ENCODE data around the gene RCCD1. TPM values are rescaled to one million over a fixed set of nuclear protein-coding genes. Genes with fewer than 3 reads are reported as not detected.

Gene RCCD1
- total and polyA plus RNA-seq, 2 of the 8 experiments (the other 6 are each of a cell fraction or from before 2014, with no cell fraction given): 9.9 to 18.8 TPM

DNA sequence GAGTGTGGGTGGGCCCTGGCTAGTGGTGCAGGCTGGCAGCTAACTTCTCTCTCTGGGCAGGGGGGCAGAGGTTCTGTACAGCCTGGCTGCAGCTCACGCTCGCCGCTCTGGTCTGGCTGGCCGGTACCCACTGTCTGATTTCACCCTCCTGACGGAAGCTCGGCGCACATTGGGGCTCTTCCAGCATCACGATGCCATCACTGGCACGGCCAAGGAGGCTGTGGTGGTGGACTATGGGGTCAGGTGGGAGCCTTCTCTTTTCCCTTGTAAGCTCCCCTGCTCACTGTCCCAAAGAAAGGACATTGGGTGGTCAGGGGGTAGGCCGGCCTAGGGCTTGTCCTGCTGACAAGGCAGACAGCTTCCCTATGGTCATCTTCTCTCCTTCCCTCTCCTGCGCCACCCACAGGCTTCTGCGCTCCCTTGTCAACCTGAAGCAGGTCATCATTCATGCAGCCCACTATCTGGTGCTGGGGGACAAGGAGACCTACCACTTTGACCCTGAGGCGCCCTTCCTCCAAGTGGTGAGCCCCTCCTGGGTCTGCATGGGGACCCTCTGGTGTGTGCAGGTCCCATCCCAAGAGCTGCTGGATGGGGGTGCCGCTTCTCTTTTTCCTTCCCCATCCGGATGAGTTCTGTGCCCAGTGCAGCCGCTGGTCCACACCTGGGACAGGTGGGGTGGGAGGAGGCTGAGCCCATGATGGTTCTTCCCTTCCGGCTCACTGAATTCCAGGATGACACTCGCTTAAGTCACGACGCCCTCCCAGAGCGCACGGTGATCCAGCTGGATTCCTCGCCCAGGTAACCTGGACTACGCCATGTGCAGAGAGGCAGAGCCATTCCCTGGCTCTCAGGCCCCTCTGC, 44.0 kb upstream of the RCCD1 start (continued):
- TF ChIP-seq, protein P1, sequence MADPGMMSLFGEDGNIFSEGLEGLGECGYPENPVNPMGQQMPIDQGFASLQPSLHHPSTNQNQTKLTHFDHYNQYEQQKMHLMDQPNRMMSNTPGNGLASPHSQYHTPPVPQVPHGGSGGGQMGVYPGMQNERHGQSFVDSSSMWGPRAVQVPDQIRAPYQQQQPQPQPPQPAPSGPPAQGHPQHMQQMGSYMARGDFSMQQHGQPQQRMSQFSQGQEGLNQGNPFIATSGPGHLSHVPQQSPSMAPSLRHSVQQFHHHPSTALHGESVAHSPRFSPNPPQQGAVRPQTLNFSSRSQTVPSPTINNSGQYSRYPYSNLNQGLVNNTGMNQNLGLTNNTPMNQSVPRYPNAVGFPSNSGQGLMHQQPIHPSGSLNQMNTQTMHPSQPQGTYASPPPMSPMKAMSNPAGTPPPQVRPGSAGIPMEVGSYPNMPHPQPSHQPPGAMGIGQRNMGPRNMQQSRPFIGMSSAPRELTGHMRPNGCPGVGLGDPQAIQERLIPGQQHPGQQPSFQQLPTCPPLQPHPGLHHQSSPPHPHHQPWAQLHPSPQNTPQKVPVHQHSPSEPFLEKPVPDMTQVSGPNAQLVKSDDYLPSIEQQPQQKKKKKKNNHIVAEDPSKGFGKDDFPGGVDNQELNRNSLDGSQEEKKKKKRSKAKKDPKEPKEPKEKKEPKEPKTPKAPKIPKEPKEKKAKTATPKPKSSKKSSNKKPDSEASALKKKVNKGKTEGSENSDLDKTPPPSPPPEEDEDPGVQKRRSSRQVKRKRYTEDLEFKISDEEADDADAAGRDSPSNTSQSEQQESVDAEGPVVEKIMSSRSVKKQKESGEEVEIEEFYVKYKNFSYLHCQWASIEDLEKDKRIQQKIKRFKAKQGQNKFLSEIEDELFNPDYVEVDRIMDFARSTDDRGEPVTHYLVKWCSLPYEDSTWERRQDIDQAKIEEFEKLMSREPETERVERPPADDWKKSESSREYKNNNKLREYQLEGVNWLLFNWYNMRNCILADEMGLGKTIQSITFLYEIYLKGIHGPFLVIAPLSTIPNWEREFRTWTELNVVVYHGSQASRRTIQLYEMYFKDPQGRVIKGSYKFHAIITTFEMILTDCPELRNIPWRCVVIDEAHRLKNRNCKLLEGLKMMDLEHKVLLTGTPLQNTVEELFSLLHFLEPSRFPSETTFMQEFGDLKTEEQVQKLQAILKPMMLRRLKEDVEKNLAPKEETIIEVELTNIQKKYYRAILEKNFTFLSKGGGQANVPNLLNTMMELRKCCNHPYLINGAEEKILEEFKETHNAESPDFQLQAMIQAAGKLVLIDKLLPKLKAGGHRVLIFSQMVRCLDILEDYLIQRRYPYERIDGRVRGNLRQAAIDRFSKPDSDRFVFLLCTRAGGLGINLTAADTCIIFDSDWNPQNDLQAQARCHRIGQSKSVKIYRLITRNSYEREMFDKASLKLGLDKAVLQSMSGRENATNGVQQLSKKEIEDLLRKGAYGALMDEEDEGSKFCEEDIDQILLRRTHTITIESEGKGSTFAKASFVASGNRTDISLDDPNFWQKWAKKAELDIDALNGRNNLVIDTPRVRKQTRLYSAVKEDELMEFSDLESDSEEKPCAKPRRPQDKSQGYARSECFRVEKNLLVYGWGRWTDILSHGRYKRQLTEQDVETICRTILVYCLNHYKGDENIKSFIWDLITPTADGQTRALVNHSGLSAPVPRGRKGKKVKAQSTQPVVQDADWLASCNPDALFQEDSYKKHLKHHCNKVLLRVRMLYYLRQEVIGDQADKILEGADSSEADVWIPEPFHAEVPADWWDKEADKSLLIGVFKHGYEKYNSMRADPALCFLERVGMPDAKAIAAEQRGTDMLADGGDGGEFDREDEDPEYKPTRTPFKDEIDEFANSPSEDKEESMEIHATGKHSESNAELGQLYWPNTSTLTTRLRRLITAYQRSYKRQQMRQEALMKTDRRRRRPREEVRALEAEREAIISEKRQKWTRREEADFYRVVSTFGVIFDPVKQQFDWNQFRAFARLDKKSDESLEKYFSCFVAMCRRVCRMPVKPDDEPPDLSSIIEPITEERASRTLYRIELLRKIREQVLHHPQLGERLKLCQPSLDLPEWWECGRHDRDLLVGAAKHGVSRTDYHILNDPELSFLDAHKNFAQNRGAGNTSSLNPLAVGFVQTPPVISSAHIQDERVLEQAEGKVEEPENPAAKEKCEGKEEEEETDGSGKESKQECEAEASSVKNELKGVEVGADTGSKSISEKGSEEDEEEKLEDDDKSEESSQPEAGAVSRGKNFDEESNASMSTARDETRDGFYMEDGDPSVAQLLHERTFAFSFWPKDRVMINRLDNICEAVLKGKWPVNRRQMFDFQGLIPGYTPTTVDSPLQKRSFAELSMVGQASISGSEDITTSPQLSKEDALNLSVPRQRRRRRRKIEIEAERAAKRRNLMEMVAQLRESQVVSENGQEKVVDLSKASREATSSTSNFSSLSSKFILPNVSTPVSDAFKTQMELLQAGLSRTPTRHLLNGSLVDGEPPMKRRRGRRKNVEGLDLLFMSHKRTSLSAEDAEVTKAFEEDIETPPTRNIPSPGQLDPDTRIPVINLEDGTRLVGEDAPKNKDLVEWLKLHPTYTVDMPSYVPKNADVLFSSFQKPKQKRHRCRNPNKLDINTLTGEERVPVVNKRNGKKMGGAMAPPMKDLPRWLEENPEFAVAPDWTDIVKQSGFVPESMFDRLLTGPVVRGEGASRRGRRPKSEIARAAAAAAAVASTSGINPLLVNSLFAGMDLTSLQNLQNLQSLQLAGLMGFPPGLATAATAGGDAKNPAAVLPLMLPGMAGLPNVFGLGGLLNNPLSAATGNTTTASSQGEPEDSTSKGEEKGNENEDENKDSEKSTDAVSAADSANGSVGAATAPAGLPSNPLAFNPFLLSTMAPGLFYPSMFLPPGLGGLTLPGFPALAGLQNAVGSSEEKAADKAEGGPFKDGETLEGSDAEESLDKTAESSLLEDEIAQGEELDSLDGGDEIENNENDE (IDR thresholded peaks at IDR 0.05; ENCODE audit: insufficient replicate concordance, low read length): no peak
- no peak for TF ChIP-seq POU5F1 (IDR thresholded peaks at IDR 0.05; ENCODE audit: low read depth, low read length)
- TF ChIP-seq CEBPB (IDR thresholded peaks at IDR 0.05; ENCODE audit: low read depth, low read length): no peak
- no peak for TF ChIP-seq EP300 (IDR thresholded peaks at IDR 0.05; ENCODE audit: borderline replicate concordance in 1 of 2, low read depth in 2 of 2, low read length in 2 of 2)
- no peak for TF ChIP-seq KDM1A (IDR thresholded peaks at IDR 0.05; ENCODE audit: borderline replicate concordance, low read length)

All from H1 (cell line).